ENCODE data around the gene HSF4.
A peak's percentile ranks its signal among the peaks of the same experiment; 100 is the strongest.

The HSF4 gene

DNA sequence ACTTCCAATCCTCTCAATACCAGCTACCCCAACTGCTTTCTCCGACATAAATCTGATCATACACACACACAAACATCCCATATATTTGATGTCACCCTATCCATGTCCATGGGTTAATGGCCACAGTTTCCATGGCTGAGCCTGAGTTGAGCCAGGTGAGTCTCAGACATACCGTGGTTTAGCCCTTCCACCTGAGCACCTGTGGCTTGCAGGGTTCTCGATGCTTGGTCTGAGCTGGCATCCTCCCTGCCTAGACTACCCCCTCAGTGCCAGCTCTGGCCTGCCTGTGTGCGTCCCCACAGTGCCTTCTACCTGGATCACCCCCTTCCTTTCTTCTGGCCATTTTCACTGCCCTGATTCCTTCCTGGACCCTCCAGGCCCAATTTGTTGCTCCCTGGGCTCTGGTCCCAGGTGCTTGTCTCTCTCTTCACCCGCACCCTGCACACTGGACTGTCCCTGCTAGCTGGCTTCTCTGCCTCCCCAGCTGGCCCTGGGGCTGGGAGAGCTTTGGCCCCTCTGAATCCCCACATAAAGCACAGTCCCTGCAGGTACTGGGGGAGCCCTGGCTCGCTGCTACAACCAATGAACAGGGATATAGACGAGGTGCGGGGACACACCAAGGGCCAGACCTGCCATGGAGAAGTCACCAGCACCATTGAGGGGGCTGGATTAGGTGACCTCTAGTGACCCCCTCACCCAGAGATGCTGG lies 41.7 kb downstream of the HSF4 start:
- Histone ChIP-seq H3K27ac (replicated peaks) (no peak overlapping the region), H3K27me3 (ENCODE audit: insufficient read depth, poor library complexity, severe bottlenecking) (no peaks in the 10 kb centered on the region), H3K4me3 (replicated peaks; ENCODE audit: insufficient read depth, low read length) (no peak overlapping the region)
- TF ChIP-seq SPI1 (IDR thresholded peaks at IDR 0.05; ENCODE audit: borderline replicate concordance, low read depth) (no peak), REST (IDR thresholded peaks at IDR 0.05; ENCODE audit: insufficient replicate concordance, low read depth) (no peak), CTCF (IDR thresholded peaks at IDR 0.05; ENCODE audit: insufficient read depth, low read length) (no peak), POLR2AphosphoS5 (IDR thresholded peaks at IDR 0.05; ENCODE audit: low read depth) (no peak), GABPA (IDR thresholded peaks at IDR 0.05; ENCODE audit: low read depth) (no peak)
- no peak for DNase-seq (ENCODE audit: low read depth in 1 of 2, low spot score in 1 of 2)

DNA sequence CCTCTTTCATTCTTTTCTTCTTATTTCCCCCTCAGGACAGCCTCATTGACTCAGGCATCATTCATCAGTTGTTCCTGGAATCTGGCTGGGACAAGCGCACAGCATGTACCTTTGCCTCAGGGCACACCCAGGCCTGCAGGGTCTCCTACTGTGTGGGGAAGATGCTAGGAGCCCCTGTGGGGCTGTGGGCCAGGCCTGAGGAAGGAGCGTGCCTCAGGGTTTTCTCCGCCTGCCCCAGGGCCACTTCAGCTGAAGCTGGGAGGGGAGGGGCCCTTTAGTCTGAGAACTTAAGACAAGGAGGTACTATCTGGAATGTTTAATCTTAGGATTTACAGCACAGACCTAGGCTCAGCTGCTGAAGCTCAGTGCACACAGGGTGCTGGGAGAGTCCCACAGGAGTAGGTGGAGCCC lies 42.3 kb downstream of the HSF4 start:
- no peak for TF ChIP-seq SPI1 (IDR thresholded peaks at IDR 0.05; ENCODE audit: borderline replicate concordance, low read depth)
- TF ChIP-seq POLR2AphosphoS5 (IDR thresholded peaks at IDR 0.05; ENCODE audit: low read depth) = no peak
- TF ChIP-seq GABPA (IDR thresholded peaks at IDR 0.05; ENCODE audit: low read depth) = no peak
- TF ChIP-seq CTCF (IDR thresholded peaks at IDR 0.05; ENCODE audit: insufficient read depth, low read length) = no peak
- TF ChIP-seq REST (IDR thresholded peaks at IDR 0.05; ENCODE audit: insufficient replicate concordance, low read depth) = no peak
- DNase-seq (ENCODE audit: low read depth in 1 of 2, low spot score in 1 of 2) = no peak
- Histone ChIP-seq H3K4me3 (replicated peaks; ENCODE audit: insufficient read depth, low read length) (no peak overlapping the region), H3K27me3 (ENCODE audit: insufficient read depth, poor library complexity, severe bottlenecking) (no peaks in the 10 kb centered on the region), H3K27ac (replicated peaks) (no peak overlapping the region)

GRCh38 chr16:67207249-67208091 lies 42.9 kb downstream of the HSF4 start:
- no peak for DNase-seq (ENCODE audit: low read depth in 1 of 2, low spot score in 1 of 2)
- H3K27ac ChIP-seq (replicated peaks) = no peak overlapping the region
- H3K4me3 ChIP-seq (replicated peaks; ENCODE audit: insufficient read depth, low read length) = no peak overlapping the region
- no peak for TF ChIP-seq SPI1 (IDR thresholded peaks at IDR 0.05; ENCODE audit: borderline replicate concordance, low read depth)
- TF ChIP-seq POLR2AphosphoS5 (IDR thresholded peaks at IDR 0.05; ENCODE audit: low read depth) = peak; percentile 19; the same call in 1 of the 2 replicates
- TF ChIP-seq GABPA (IDR thresholded peaks at IDR 0.05; ENCODE audit: low read depth) = no peak
- TF ChIP-seq CTCF (IDR thresholded peaks at IDR 0.05; ENCODE audit: insufficient read depth, low read length) = no peak
- no peak for TF ChIP-seq REST (IDR thresholded peaks at IDR 0.05; ENCODE audit: insufficient replicate concordance, low read depth)
- H3K27me3 ChIP-seq (ENCODE audit: insufficient read depth, poor library complexity, severe bottlenecking) = no peaks in the 10 kb centered on the region
